ENCODE measurements around the gene CACFD1. TPM values are rescaled to one million over a fixed set of nuclear protein-coding genes. Genes with fewer than 3 reads are reported as not detected.

Gene CACFD1
- total and polyA plus RNA-seq, 9 of the 15 experiments (the other 6 are each of a cell fraction or from before 2014, with no cell fraction given), result 0.11 to 1.4 (median 1.1) TPM; not detected in 2

- TF ChIP-seq, protein P1, sequence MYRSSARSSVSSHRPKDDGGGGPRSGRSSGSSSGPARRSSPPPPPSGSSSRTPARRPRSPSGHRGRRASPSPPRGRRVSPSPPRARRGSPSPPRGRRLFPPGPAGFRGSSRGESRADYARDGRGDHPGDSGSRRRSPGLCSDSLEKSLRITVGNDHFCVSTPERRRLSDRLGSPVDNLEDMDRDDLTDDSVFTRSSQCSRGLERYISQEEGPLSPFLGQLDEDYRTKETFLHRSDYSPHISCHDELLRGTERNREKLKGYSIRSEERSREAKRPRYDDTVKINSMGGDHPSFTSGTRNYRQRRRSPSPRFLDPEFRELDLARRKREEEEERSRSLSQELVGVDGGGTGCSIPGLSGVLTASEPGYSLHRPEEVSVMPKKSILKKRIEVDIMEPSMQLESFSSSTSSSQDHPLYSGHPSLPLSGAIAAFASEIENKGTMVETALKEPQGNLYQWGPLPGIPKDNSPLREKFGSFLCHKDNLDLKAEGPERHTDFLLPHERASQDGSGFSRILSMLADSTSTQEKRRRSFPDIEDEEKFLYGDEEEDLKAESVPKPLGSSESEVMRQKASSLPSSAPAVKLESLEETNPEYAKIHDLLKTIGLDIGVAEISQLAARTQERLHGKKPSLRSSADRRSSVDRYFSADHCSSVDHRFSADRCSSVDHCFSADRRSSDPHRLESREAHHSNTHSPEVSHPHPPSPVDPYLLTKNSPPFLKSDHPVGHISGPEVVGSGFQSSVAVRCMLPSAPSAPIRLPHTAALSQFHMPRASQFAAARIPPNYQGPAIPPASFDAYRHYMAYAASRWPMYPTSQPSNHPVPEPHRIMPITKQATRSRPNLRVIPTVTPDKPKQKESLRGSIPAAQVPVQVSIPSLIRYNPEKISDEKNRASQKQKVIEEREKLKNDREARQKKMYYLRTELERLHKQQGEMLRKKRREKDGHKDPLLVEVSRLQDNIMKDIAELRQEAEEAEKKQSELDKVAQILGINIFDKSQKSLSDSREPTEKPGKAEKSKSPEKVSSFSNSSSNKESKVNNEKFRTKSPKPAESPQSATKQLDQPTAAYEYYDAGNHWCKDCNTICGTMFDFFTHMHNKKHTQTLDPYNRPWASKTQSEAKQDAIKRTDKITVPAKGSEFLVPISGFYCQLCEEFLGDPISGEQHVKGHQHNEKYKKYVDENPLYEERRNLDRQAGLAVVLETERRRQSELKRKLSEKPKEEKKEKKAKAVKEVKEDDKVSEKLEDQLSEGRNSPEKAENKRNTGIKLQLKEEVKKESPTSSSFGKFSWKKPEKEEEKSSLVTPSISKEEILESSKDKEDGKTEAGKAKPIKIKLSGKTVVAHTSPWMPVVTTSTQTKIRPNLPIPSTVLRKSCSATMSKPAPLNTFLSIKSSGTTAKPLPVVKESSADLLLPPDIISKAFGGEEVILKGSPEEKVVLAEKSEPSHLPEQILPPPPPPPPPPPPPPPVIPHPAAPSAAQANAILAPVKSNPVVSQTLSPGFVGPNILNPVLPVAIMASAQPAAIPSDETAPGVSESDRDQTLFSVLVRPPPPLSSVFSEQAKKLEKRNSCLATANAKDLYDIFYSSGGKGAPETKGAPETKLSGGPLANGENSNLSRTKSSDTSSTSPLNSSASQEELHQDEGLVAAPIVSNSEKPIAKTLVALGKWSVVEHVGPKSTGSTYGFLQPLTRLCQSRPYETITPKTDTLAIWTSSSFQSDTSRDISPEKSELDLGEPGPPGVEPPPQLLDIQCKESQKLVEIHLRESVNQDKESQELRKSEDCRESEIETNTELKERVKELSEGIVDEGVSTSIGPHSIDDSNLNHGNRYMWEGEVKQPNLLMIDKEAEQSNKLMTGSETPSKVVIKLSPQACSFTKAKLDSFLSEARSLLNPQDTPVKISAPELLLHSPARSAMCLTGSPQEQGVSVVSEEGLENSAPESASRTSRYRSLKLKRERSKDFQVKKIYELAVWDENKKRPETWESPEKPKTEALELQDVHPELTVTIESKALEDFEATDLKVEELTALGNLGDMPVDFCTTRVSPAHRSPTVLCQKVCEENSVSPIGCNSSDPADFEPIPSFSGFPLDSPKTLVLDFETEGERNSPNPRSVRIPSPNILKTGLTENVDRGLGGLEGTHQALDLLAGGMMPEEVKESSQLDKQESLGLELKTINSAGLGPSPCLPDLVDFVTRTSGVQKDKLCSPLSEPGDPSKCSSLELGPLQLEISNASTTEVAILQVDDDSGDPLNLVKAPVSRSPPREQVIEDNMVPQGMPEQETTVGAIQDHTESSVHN (IDR thresholded peaks at IDR 0.05; ENCODE audit: borderline replicate concordance in 1 of 2, low read depth in 1 of 2), result peak in 1 of 2 experiments; percentile 72; a peak in 2 of 4 replicates
- TF ChIP-seq RUNX1 (IDR thresholded peaks at IDR 0.05; ENCODE audit: low read depth) (no peak), ASH1L (IDR thresholded peaks at IDR 0.05; ENCODE audit: borderline replicate concordance, low read depth, partially characterized antibody) (no peak), ZNF263 (CRISPR knock-in tag; IDR thresholded peaks at IDR 0.05; ENCODE audit: borderline replicate concordance) (peak; percentile 42; the same call in 1 of the 2 replicates), CBX2 (IDR thresholded peaks at IDR 0.05; ENCODE audit: insufficient read depth, low read length, poor library complexity, severe bottlenecking) (no peak), EP400 (IDR thresholded peaks at IDR 0.05) (peak; percentile 99), PHF20 (IDR thresholded peaks at IDR 0.05; ENCODE audit: partially characterized antibody) (peak; percentile 99), ZNF511 (CRISPR knock-in tag; IDR thresholded peaks at IDR 0.05) (no peak), BRF2 (IDR thresholded peaks at IDR 0.05; ENCODE audit: borderline replicate concordance, insufficient read depth, insufficient read length) (no peak), KDM1A (IDR thresholded peaks at IDR 0.05) (peak; percentile 58 to 75; a peak in 2 of 4 replicates)
- TF ChIP-seq, protein P2, sequence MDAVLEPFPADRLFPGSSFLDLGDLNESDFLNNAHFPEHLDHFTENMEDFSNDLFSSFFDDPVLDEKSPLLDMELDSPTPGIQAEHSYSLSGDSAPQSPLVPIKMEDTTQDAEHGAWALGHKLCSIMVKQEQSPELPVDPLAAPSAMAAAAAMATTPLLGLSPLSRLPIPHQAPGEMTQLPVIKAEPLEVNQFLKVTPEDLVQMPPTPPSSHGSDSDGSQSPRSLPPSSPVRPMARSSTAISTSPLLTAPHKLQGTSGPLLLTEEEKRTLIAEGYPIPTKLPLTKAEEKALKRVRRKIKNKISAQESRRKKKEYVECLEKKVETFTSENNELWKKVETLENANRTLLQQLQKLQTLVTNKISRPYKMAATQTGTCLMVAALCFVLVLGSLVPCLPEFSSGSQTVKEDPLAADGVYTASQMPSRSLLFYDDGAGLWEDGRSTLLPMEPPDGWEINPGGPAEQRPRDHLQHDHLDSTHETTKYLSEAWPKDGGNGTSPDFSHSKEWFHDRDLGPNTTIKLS (IDR thresholded peaks at IDR 0.05; ENCODE audit: borderline replicate concordance, low read depth), result peak; percentile 65; the same call in 1 of the 2 replicates
- TF ChIP-seq, protein P3, sequence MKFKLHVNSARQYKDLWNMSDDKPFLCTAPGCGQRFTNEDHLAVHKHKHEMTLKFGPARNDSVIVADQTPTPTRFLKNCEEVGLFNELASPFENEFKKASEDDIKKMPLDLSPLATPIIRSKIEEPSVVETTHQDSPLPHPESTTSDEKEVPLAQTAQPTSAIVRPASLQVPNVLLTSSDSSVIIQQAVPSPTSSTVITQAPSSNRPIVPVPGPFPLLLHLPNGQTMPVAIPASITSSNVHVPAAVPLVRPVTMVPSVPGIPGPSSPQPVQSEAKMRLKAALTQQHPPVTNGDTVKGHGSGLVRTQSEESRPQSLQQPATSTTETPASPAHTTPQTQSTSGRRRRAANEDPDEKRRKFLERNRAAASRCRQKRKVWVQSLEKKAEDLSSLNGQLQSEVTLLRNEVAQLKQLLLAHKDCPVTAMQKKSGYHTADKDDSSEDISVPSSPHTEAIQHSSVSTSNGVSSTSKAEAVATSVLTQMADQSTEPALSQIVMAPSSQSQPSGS (CRISPR knock-in tag; IDR thresholded peaks at IDR 0.05), result no peak
These were observed 42.0 kb upstream of the CACFD1 start, which contains the start of gene REXO4 (continued) for GRCh38 chr9:133417541-133418461.
